HG02885 (cell line): ENCODE results near the gene STX3.

ENCODE experiments used
- ATAC-seq: cut with Tn5 transposase; IDR thresholded peaks from one replicate; pipeline ENCODE4 v1.9.1; 2021; ENCODE audit warnings: mild to moderate bottlenecking; ENCODE audit not compliant: unreplicated experiment, poor library complexity

The STX3 gene

GRCh38 chr11:59754859-59755700, at the start of gene STX3:
STX3 (plus strand) TSS chr11:59755376; CDS start chr11:59755606, 230 bp downstream.
- peak; percentile 80 for ATAC-seq

DNA sequence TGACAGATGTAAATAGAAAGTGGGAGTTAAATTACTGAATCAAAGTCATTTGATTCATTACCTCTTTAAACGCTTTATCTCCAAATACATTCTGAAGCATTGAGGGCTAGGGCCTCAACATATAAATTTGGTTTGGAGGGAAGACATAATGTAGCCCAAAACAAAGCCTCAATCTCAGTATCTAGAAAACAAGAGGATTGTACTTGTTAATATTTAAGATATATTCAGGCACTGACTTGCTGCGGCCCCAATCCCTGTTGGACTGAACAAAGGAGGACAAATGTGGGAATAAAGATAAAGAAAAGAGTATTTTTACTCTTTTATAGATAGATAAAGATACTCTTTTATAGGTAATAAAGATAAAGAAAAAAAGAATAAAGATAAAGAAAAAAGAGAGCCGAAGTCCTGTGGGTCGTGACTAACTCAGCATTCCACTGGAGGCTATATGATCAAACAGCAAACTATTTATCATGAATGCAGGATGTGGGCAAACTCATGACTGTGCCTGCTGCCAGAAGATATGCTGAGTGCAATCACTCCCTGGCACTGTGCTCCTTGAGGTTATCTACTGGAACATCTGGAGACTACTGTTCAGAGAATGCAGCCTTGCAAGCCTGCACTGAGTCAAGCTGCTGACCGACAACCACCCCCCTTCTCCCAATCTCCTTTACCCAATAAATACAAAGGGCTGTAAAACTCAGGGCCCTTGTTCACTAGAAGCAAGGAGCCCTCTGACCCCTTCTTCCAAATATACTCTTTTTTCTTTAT, 48.5 kb upstream of the STX3 start:
- ATAC-seq: no peak

DNA sequence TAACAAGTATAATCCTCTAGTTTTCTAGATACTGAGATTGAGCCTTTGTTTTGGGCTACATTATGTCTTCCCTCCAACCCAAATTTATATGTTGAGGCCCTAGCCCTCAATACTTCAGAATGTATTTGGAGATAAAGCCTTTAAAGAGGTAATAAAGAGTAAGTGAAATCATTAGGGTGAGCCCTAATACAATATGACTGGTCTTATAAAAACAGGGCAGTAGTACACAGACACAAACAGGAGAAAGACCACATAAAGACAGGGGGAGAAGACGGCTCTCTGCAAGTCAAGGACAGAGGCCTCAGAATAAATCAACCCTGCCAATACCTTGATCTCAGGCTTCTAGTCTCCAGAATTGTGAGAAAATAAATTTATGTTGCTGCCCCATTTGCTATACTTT, 47.8 kb upstream of the STX3 start:
- no peak for ATAC-seq

GRCh38 chr11:59708537-59708936, 46.6 kb upstream of the STX3 start:
- no peak for ATAC-seq

GRCh38 chr11:59710136-59710847, 44.9 kb upstream of the STX3 start:
- no peak for ATAC-seq

- no peak for ATAC-seq
These were observed 41.4 kb upstream of the STX3 start, which contains the start of gene OR10V1 for GRCh38 chr11:59713745-59714144. OR10V1 (minus strand) TSS chr11:59713845; CDS start chr11:59713845, 0 bp downstream.

GRCh38 chr11:59716051-59716450, 39.1 kb upstream of the STX3 start:
- ATAC-seq: no peak

GRCh38 chr11:59719556-59719955, 35.6 kb upstream of the STX3 start:
- no peak for ATAC-seq

DNA sequence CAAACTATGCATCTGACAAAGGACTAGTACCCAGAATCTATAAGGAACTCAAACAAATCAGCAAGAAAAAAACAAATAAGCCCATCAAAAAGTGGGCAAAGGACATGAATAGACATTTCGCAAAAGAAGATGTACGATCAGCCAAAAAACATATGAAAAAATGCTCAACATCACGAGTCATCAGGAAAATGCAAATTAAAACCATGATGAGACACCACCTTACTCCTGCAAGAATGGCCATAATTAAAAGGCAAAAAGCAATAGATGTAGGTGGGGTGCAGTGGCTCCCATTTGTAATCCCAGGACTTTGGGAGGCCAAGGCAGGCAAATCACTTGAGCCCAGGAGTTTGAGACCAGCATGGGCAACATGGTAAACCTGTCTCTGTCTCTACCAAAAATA, 31.1 kb upstream of the STX3 start:
- ATAC-seq: no peak

- ATAC-seq: no peak
These were observed 27.8 kb upstream of the STX3 start for GRCh38 chr11:59727426-59727825.

- no peak for ATAC-seq
These were observed 27.0 kb upstream of the STX3 start for GRCh38 chr11:59728154-59728553.

GRCh38 chr11:59728913-59729312, 26.3 kb upstream of the STX3 start:
- no peak for ATAC-seq

- no peak for ATAC-seq
These were observed 25.3 kb upstream of the STX3 start for GRCh38 chr11:59729834-59730233.

- no peak for ATAC-seq
These were observed 24.1 kb upstream of the STX3 start for GRCh38 chr11:59730896-59731565.

- ATAC-seq: no peak
These were observed 9.1 kb upstream of the STX3 start for GRCh38 chr11:59746111-59746510.

DNA sequence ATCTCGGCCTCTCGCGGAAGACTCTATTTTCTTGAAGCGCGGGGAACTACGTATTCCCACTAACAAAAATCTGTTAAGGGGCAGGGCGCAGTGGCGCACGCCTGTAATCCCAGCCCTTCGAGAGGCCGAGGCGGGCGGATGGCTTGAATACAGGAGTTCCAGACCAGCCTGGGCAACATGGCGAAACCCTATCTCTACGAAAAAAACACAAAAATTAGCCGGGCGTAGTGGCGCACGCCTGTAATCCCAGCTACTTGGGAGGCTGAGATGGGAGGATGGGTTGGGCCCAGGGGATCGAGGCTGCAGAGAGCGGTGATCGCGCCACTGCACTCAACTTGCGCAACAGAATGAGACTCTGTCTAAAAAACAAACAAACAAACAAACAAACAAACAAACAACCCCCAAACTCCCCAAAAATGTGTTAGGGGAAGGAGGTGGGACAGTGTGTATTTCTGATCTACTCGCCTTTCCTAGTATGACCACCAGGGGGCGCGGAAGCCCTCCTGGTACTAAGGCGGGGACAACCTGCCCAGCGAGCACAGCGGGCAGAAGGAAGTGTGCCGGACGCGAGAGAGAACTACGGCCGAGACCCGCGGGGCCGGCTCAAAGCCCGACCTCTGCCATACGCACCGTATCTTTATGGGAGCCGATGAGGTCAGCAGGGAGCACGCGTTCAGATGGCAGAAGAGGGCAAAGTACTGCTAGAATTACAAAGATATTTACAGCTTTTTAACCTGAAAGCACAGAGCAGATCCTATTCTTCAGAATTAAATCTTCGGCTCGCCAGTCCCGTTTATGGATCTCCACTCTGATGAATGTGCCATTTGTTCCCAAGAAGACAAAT, 1.3 kb upstream of the STX3 start:
- ATAC-seq: peak; percentile 75

- ATAC-seq: peak; percentile 19
These were observed 700 bp upstream of the STX3 start for GRCh38 chr11:59754494-59754858.

DNA sequence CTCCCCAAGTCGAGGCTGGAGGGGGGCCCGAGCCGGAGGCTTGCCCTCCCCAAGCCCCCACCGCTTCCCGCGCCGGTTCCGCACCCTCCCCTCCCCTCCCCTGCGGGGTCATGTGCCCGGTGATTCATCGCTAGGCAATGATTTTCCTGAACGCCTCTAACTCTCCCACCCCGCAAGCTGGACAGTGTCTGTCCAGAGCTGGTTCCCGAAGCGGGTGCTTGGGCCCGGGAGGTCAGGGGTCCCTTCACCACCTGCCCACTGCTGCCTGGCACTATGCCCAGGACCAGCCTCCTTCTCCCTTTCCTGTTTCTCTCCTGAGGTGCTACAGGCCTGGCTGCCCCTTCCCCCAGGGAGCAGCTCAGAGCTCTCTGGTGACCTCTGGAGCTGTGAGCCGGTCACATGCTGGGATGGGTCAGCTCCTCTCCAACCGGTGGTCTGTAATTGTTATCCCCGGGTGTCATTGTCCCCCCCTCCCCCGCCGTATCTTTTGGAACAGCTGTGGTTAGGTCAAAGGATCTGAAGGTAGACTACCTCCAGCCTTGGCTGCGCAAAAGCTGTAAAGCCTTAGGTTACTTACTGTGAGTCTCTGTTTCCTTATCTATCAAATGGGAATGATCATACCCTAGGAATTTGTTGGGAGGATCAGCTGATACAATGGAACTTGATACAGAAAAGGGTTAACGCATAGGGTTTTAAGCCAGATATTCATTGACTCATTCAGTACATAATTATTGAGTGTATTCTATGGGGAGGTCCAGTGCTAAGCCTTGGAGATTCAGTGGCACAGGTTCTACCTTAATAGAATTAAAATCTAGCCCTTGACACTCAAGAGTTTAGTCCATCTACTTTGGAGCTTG, 753 bp downstream of the STX3 start:
- ATAC-seq: no peak

GRCh38 chr11:59756558-59756840, 1.3 kb downstream of the STX3 start:
- ATAC-seq: no peak
